Neutrophil (primary cell): ENCODE results near the gene IKZF1.

Experiments
- H3K27ac ChIP-seq: fragments of 200-600 bp; sonication (generic); 2 replicates; pipeline ENCODE4 v1.5.1; 2016; ENCODE audit warnings: mild to moderate bottlenecking, moderate library complexity
- H3K27me3 ChIP-seq: fragments of 200-600 bp; sonication (generic); 2 replicates; pipeline ENCODE4 v1.6.0; 2016; ENCODE audit warnings: mild to moderate bottlenecking
- H3K36me3 ChIP-seq: fragments of 200-600 bp; sonication (generic); 2 replicates; pipeline ENCODE4 v1.5.1; 2017
- H3K4me1 ChIP-seq, 2 experiments: fragments of 200-600 bp in 1 of 2; sonication (generic) in 1 of 2; 1 replicate in 1 of 2; 2 replicates in 1 of 2; pipeline versions ENCODE4 v1.5.1 to v1.6.1; 2013 to 2016; ENCODE audit warnings: low read depth in 1 of 2, low read length in 1 of 2, mild to moderate bottlenecking in 1 of 2, moderate library complexity in 1 of 2; ENCODE audit not compliant: control insufficient read depth in 1 of 2, insufficient read depth in 1 of 2
- H3K4me3 ChIP-seq, 2 experiments: fragments of 200-600 bp in 1 of 2; sonication (generic) in 1 of 2; 1 replicate in 1 of 2; 2 replicates in 1 of 2; pipeline ENCODE4 v1.5.1; 2013 to 2016; ENCODE audit warnings: low read depth in 1 of 2, low read length in 1 of 2, mild to moderate bottlenecking in 1 of 2, moderate library complexity in 1 of 2
- H3K9me3 ChIP-seq: fragments of 200-600 bp; sonication (generic); 2 replicates; pipeline ENCODE4 v1.5.1; 2016
- TF ChIP-seq, protein P1 (sequence below): fragments of 200-600 bp; sonication (generic); IDR thresholded peaks from 2 replicates; pipeline ENCODE4 v1.5.1; 2016; ENCODE audit warnings: antibody characterized with exemption

The IKZF1 gene

DNA sequence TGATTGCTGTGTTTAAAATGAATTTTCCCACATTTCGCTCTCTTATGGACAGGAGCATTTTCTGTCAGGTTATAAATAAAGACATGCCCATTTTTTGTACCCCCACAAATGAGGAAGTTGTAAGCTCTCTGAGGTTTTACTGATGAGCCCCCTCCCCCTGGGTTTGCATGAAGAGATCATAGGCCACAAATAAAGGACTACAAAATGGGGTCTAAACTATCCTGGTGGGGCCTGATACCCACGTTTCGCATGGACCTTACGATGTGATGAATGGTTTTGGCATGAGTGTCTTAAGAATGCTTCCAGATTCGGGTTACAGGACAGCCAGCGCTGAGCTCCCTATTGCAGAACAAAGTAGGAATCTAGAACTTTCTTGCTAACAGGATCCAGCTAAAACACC, 5.8 kb downstream of the IKZF1 start:
- Histone ChIP-seq H3K9me3 (no peaks in the 10 kb centered on the region), H3K4me3 (peak overlapping the region in 1 of 2 experiments; percentile 7), H3K27ac (peak overlapping the region; percentile 94), H3K27me3 (no peaks in the 10 kb centered on the region), H3K36me3 (no peaks in the 10 kb centered on the region), H3K4me1 (peaks cover 89 to 93% of the 10 kb centered on the region in 2 experiments)
- TF ChIP-seq, protein P1, sequence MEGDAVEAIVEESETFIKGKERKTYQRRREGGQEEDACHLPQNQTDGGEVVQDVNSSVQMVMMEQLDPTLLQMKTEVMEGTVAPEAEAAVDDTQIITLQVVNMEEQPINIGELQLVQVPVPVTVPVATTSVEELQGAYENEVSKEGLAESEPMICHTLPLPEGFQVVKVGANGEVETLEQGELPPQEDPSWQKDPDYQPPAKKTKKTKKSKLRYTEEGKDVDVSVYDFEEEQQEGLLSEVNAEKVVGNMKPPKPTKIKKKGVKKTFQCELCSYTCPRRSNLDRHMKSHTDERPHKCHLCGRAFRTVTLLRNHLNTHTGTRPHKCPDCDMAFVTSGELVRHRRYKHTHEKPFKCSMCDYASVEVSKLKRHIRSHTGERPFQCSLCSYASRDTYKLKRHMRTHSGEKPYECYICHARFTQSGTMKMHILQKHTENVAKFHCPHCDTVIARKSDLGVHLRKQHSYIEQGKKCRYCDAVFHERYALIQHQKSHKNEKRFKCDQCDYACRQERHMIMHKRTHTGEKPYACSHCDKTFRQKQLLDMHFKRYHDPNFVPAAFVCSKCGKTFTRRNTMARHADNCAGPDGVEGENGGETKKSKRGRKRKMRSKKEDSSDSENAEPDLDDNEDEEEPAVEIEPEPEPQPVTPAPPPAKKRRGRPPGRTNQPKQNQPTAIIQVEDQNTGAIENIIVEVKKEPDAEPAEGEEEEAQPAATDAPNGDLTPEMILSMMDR = no peak

DNA sequence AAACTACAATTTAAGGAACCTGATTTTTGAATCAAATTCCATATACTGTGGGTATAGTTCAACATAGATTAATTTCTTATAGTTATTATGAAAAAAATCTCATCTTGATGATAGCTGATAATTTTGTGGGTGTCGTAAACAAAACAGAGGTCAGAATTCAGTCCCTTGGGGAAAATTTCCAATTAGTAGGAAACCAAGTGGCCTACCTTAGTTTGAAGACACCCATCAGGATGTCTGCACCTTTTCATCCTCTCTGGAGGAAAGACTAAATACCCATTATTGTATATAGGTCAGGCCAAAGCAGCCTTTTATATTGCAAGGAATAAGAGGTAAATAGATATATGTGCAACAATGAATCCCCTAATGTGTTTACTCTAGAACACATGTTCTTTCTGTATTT, 6.4 kb downstream of the IKZF1 start:
- TF ChIP-seq, protein P1 = no peak
- Histone ChIP-seq H3K4me1 (peaks cover 95 to 96% of the 10 kb centered on the region in 2 experiments), H3K36me3 (no peaks in the 10 kb centered on the region), H3K4me3 (peak overlapping the region in 1 of 2 experiments; percentile 7), H3K9me3 (no peaks in the 10 kb centered on the region), H3K27me3 (no peaks in the 10 kb centered on the region), H3K27ac (peak overlapping the region; percentile 94)

DNA sequence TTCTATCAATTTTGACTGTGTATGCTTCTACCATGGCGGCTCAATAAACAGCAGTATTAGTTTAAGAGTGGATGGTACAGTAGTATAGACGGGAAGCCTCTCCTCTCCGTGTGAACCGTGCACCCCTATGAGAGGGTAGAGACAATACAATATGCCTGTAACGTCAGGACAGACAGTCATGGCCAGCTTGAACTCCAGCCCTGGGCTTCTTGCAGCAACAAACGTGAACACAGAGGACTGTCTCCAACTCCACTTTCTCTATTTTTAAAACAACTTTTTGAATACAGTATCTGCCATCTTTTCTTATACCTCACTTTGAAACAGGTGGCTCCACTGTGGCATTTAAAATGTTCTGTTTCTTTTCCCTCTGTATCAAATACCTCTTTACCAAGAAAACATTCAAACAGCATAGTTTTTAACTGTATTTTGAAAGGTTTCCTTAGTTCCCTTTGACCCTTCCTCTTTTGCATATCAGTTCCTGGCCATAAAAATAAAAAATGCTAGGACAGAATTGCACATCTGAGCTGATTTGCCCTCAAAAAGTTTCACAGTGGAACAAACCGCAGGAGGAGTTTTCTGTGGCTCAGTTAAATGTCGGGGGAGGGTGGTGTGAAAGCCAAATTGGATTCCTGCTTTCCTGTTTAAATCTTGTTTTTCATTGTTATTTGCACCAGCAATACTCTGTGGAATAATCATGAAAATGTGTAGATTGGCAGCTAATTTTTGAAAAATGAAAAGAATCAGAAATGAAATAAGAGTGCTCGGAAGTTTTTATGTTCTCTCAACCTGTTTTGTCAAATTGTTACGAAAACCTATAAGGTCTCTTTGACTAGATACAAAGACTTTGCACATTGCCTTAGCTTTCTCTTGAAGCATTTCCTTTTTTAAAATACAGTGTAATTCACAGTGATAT, 8.0 kb downstream of the IKZF1 start:
- peak overlapping the region; percentile 94 for H3K27ac ChIP-seq
- H3K27me3 ChIP-seq = no peaks in the 10 kb centered on the region
- no peaks in the 10 kb centered on the region for H3K9me3 ChIP-seq
- peak overlapping the region; percentile 28 to 41 for H3K4me3 ChIP-seq
- TF ChIP-seq, protein P1 = no peak
- peaks cover 99 to 100% of the 10 kb centered on the region in 2 experiments for H3K4me1 ChIP-seq
- no peaks in the 10 kb centered on the region for H3K36me3 ChIP-seq

DNA sequence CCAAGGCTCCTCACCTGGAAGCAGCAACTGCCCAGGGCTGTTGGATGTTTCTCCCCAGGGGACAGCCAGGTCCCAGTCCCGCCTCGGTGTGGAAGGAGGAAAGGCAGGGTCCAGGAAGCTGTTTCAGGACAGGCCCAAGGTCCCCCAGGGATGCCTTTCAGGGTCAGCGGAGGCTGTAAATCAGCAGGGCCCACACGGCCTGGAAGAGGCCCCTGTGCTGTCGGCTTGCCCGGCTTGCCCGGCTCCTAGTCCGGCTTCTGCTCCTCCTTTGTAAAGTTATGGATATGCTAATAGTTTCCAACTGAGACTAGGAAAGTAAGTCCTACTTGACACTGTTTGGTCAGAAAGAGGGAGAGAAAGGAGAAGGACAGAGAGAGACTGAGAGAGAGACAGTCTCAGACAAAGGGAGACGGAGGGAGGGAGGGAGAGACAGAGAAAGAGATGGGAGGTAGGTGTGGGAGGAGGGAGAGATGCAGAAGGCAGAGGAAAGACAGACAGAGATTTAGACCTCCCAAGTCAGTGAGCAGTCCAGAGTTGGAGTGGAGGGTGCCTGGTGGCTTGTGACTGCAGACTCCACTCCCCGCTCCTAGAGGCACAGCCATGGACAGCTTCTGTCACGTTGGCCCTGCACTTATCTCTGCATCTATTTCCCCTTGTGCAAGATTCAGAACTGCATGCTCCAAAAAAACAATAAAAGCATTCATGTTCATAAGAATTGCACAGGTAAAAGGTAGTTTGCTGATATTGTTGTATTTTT, 10.5 kb downstream of the IKZF1 start:
- peaks cover 96 to 99% of the 10 kb centered on the region in 2 experiments for H3K4me1 ChIP-seq
- TF ChIP-seq, protein P1 = no peak
- no peaks in the 10 kb centered on the region for H3K9me3 ChIP-seq
- peak overlapping the region in 1 of 2 experiments; percentile 11 for H3K4me3 ChIP-seq
- H3K36me3 ChIP-seq = peaks cover 10% of the 10 kb centered on the region
- H3K27ac ChIP-seq = peak overlapping the region; percentile 94
- no peaks in the 10 kb centered on the region for H3K27me3 ChIP-seq

DNA sequence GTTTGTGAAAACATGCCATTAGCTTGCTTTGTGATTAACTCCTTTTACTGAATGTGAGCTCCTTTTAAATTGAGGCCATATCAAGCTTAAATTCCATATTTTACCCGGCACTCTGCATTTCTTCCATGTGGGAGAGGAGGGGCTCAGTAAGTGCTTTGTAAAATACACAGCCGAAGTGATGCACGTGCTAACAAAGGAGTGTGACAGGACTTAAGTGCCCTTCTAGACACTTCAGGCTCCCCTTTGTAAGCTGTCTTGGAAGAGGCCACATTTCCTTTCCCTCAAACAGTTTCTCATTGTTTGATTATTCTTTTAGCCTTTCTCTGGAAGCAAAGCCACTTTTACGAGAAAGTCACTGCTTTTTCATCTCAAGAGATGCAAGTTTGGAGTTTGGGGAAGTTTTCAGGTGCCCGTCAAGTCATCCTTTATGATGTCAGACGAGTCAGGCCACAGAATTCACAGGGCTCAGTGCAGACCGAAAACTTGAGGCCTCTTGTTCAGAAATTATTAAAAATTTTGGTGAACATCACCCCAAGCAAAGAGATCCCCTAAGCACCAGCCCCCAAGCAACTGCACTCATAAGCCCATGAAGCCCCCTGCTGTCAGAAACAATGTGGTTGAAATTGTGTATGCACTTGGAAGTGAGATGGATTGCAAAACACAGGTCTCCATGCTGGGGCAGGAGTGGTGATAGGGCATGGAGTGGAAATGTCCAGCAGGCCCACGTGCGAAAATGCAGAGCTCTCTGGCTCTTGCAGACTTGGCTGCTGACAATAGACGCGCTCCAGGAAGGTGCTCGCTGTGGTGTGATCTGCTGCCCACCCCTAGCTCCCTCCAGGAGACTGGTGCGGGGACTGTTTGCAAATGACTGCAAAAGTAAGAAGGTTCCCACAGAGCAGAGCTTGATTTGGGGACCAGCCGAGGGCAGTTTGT, 11.5 kb downstream of the IKZF1 start:
- no peaks in the 10 kb centered on the region for H3K9me3 ChIP-seq
- peak overlapping the region; percentile 94 for H3K27ac ChIP-seq
- peak overlapping the region in 1 of 2 experiments; percentile 11 for H3K4me3 ChIP-seq
- no peaks in the 10 kb centered on the region for H3K27me3 ChIP-seq
- peaks cover 19% of the 10 kb centered on the region for H3K36me3 ChIP-seq
- H3K4me1 ChIP-seq = peaks cover 90 to 97% of the 10 kb centered on the region in 2 experiments
- TF ChIP-seq, protein P1 = no peak
